ENCODE data around the gene ERMAP. TPM values are rescaled to one million over a fixed set of nuclear protein-coding genes. Genes with fewer than 3 reads are reported as not detected.

ERMAP gene
- 10 to 100 TPM in 1 of 2 donors, 1 to 10 TPM in 1; 7.1 to 12.8 TPM for total RNA-seq
- 10 to 100 TPM in 1 of 2 donors, 1 to 10 TPM in 1; 5.9 to 10.1 TPM for polyA plus RNA-seq
- long read RNA-seq, donor 1, partial matches to known transcripts: 0 of 7 reads
- long read RNA-seq, donor 1, other reads (novel, unspliced or antisense): 6 of 7 reads
- long read RNA-seq, donor 2, partial matches to known transcripts: 1 of 4 reads
- long read RNA-seq, donor 2, other reads (novel, unspliced or antisense): 3 of 4 reads

GRCh38 chr1:42816585-42817439 lies at the start of gene ERMAP, which contains the start of gene SVBP:
Gene ERMAP, plus strand, starts transcription at chr1:42817122. Its CDS starts 13,327 bp downstream, at chr1:42830449.
Gene SVBP, minus strand, starts transcription at chr1:42817397. Its CDS starts 853 bp downstream, at chr1:42816544.
- H3K9me3 ChIP-seq (ENCODE audit: control insufficient read depth, low read length): no peaks in the 10 kb centered on the region
- peaks cover 0 to 2% of the 10 kb centered on the region in 2 donors for H3K36me3 ChIP-seq (ENCODE audit: control insufficient read depth in 1 of 2, insufficient read depth in 2 of 2, low read length in 1 of 2)
- intact Hi-C loops (cut with DNase I): loop anchor here in 1 of 2 donors (5.0 kb wide), 1 partner anchor 50 kb away; the partner anchor contains the start of genes C1orf50 and P3H1
- WGBS, 2 donors: 0 to 1% methylated on average over 53 to 66 of the region's 66 CpGs
- peaks cover 0 to 4% of the 10 kb centered on the region in 2 donors for H3K4me1 ChIP-seq (ENCODE audit: control insufficient read depth in 1 of 2, insufficient read depth in 2 of 2, low read length in 2 of 2)
- peak; percentile 95 to 99 for DNase-seq
- ATAC-seq (ENCODE audit: low FRiP score): peak; percentile 99
- H3K27ac ChIP-seq (ENCODE audit: low read depth in 1 of 2, low read length in 2 of 2): peak within 1 kb of the TSS in 1 of 2 donors; percentile 96
- H3K27me3 ChIP-seq (ENCODE audit: control insufficient read depth in 1 of 2, insufficient read depth in 2 of 2, low read length in 1 of 2): no peaks in the 10 kb centered on the region
- peak within 1 kb of the TSS; percentile 83 to 98 for H3K4me3 ChIP-seq (ENCODE audit: low read length in 2 of 2)

GRCh38 chr1:42767510-42768000 lies 49.4 kb upstream of the ERMAP start:
- Histone ChIP-seq H3K9me3 (ENCODE audit: control insufficient read depth, low read length) (no peaks in the 10 kb centered on the region), H3K4me1 (ENCODE audit: control insufficient read depth in 1 of 2, insufficient read depth in 2 of 2, low read length in 2 of 2) (peaks cover 0 to 4% of the 10 kb centered on the region in 2 donors), H3K27ac (ENCODE audit: low read depth in 1 of 2, low read length in 2 of 2) (peak overlapping the region in 1 of 2 donors; percentile 43), H3K4me3 (ENCODE audit: low read length in 2 of 2) (peak overlapping the region; percentile 86 to 90), H3K36me3 (ENCODE audit: control insufficient read depth in 1 of 2, insufficient read depth in 2 of 2, low read length in 1 of 2) (no peaks in the 10 kb centered on the region), H3K27me3 (ENCODE audit: control insufficient read depth in 1 of 2, insufficient read depth in 2 of 2, low read length in 1 of 2) (no peaks in the 10 kb centered on the region)
- no peak for ATAC-seq (ENCODE audit: low FRiP score)
- intact Hi-C loops (cut with DNase I): loop anchor here in 1 of 2 donors (5.0 to 10.0 kb wide), 3 partner anchors 50 to 305 kb away; partner anchors contain the start of genes ERMAP, SVBP and ZNF691
- 2% methylated on average over 23 of the region's 23 CpGs for WGBS, 2 donors
- no peak for DNase-seq

- Histone ChIP-seq H3K27ac (ENCODE audit: low read depth in 1 of 2, low read length in 2 of 2) (no peak overlapping the region), H3K4me3 (ENCODE audit: low read length in 2 of 2) (peak overlapping the region in 1 of 2 donors; percentile 90), H3K9me3 (ENCODE audit: control insufficient read depth, low read length) (no peaks in the 10 kb centered on the region), H3K36me3 (ENCODE audit: control insufficient read depth in 1 of 2, insufficient read depth in 2 of 2, low read length in 1 of 2) (no peaks in the 10 kb centered on the region), H3K27me3 (ENCODE audit: control insufficient read depth in 1 of 2, insufficient read depth in 2 of 2, low read length in 1 of 2) (no peaks in the 10 kb centered on the region), H3K4me1 (ENCODE audit: control insufficient read depth in 1 of 2, insufficient read depth in 2 of 2, low read length in 2 of 2) (peaks cover 0 to 4% of the 10 kb centered on the region in 2 donors)
- intact Hi-C loops (cut with DNase I): loop anchor here in 1 of 2 donors (5.0 to 10.0 kb wide), 3 partner anchors 49 to 304 kb away; partner anchors contain the start of genes ERMAP, SVBP and ZNF691
- 80 to 81% methylated on average over 2 of the region's 2 CpGs for WGBS, 2 donors
- ATAC-seq (ENCODE audit: low FRiP score): no peak
- no peak for DNase-seq
Measured at GRCh38 chr1:42768172-42768571, 48.8 kb upstream of the ERMAP start.

GRCh38 chr1:42769811-42770210 lies 47.1 kb upstream of the ERMAP start:
- H3K9me3 ChIP-seq (ENCODE audit: control insufficient read depth, low read length): no peaks in the 10 kb centered on the region
- 89 to 92% methylated on average over 3 of the region's 3 CpGs for WGBS, 2 donors
- H3K4me3 ChIP-seq (ENCODE audit: low read length in 2 of 2): no peak overlapping the region
- H3K36me3 ChIP-seq (ENCODE audit: control insufficient read depth in 1 of 2, insufficient read depth in 2 of 2, low read length in 1 of 2): peaks cover 0 to 1% of the 10 kb centered on the region in 2 donors
- ATAC-seq (ENCODE audit: low FRiP score): no peak
- no peak for DNase-seq
- H3K4me1 ChIP-seq (ENCODE audit: control insufficient read depth in 1 of 2, insufficient read depth in 2 of 2, low read length in 2 of 2): peaks cover 0 to 4% of the 10 kb centered on the region in 2 donors
- no peaks in the 10 kb centered on the region for H3K27me3 ChIP-seq (ENCODE audit: control insufficient read depth in 1 of 2, insufficient read depth in 2 of 2, low read length in 1 of 2)
- no peak overlapping the region for H3K27ac ChIP-seq (ENCODE audit: low read depth in 1 of 2, low read length in 2 of 2)
- intact Hi-C loops (cut with DNase I): loop anchor here (5.0 to 10.0 kb wide), 4 partner anchors 47 to 305 kb away; partner anchors contain the start of genes ERMAP (in 1 of the 2), SVBP (in 1 of the 2) and ZNF691 (in 1 of the 2)

- peaks cover 4 to 6% of the 10 kb centered on the region in 2 donors for H3K36me3 ChIP-seq (ENCODE audit: control insufficient read depth in 1 of 2, insufficient read depth in 2 of 2, low read length in 1 of 2)
Measured at GRCh38 chr1:42773420-42773819, 43.5 kb upstream of the ERMAP start.

GRCh38 chr1:42774928-42775526 lies 41.9 kb upstream of the ERMAP start:
- Histone ChIP-seq H3K4me3 (ENCODE audit: low read length in 2 of 2) (no peak overlapping the region), H3K27ac (ENCODE audit: low read depth in 1 of 2, low read length in 2 of 2) (no peak overlapping the region), H3K4me1 (ENCODE audit: control insufficient read depth in 1 of 2, insufficient read depth in 2 of 2, low read length in 2 of 2) (no peaks in the 10 kb centered on the region), H3K27me3 (ENCODE audit: control insufficient read depth in 1 of 2, insufficient read depth in 2 of 2, low read length in 1 of 2) (no peaks in the 10 kb centered on the region), H3K36me3 (ENCODE audit: control insufficient read depth in 1 of 2, insufficient read depth in 2 of 2, low read length in 1 of 2) (peaks cover 4 to 6% of the 10 kb centered on the region in 2 donors), H3K9me3 (ENCODE audit: control insufficient read depth, low read length) (no peaks in the 10 kb centered on the region)
- intact Hi-C loops (cut with DNase I): loop anchor here in 1 of 2 donors (10.0 kb wide), 1 partner anchor 300 kb away; no protein-coding TSS in a partner anchor
- no peak for ATAC-seq (ENCODE audit: low FRiP score)
- WGBS, 2 donors: 79 to 82% methylated on average over 5 of the region's 5 CpGs
- no peak for DNase-seq

More at GRCh38 chr1:42773420-42773819, 43.5 kb upstream of the ERMAP start:
- Histone ChIP-seq H3K4me1 (ENCODE audit: control insufficient read depth in 1 of 2, insufficient read depth in 2 of 2, low read length in 2 of 2) (peaks cover 0 to 4% of the 10 kb centered on the region in 2 donors), H3K4me3 (ENCODE audit: low read length in 2 of 2) (no peak overlapping the region), H3K27me3 (ENCODE audit: control insufficient read depth in 1 of 2, insufficient read depth in 2 of 2, low read length in 1 of 2) (no peaks in the 10 kb centered on the region), H3K27ac (ENCODE audit: low read depth in 1 of 2, low read length in 2 of 2) (no peak overlapping the region), H3K9me3 (ENCODE audit: control insufficient read depth, low read length) (no peaks in the 10 kb centered on the region)
- ATAC-seq (ENCODE audit: low FRiP score): no peak
- no peak for DNase-seq
- 47 to 76% methylated on average over 2 of the region's 2 CpGs for WGBS, 2 donors
- intact Hi-C loops (cut with DNase I): loop anchor here in 1 of 2 donors (10.0 kb wide), 1 partner anchor 301 kb away; no protein-coding TSS in a partner anchor

- Histone ChIP-seq H3K27ac (ENCODE audit: low read depth in 1 of 2, low read length in 2 of 2) (no peak overlapping the region), H3K4me1 (ENCODE audit: control insufficient read depth in 1 of 2, insufficient read depth in 2 of 2, low read length in 2 of 2) (no peaks in the 10 kb centered on the region), H3K4me3 (ENCODE audit: low read length in 2 of 2) (no peak overlapping the region), H3K27me3 (ENCODE audit: control insufficient read depth in 1 of 2, insufficient read depth in 2 of 2, low read length in 1 of 2) (no peaks in the 10 kb centered on the region), H3K36me3 (ENCODE audit: control insufficient read depth in 1 of 2, insufficient read depth in 2 of 2, low read length in 1 of 2) (peaks cover 4 to 6% of the 10 kb centered on the region in 2 donors), H3K9me3 (ENCODE audit: control insufficient read depth, low read length) (no peaks in the 10 kb centered on the region)
- ATAC-seq (ENCODE audit: low FRiP score) (no peak), DNase-seq (peak in 1 of 2 donors; percentile 24)
- 96 to 97% methylated on average over 6 of the region's 6 CpGs for WGBS, 2 donors
- intact Hi-C loops (cut with DNase I): loop anchor here in 1 of 2 donors (10.0 kb wide), 1 partner anchor 298 kb away; no protein-coding TSS in a partner anchor
Measured at GRCh38 chr1:42776502-42776901, 40.4 kb upstream of the ERMAP start.

GRCh38 chr1:42777852-42778251 lies 39.1 kb upstream of the ERMAP start:
- H3K4me3 ChIP-seq (ENCODE audit: low read length in 2 of 2): no peak overlapping the region
- intact Hi-C loops (cut with DNase I): loop anchor here in 1 of 2 donors (10.0 kb wide), 1 partner anchor 297 kb away; no protein-coding TSS in a partner anchor
- no peaks in the 10 kb centered on the region for H3K4me1 ChIP-seq (ENCODE audit: control insufficient read depth in 1 of 2, insufficient read depth in 2 of 2, low read length in 2 of 2)
- peaks cover 4 to 6% of the 10 kb centered on the region in 2 donors for H3K36me3 ChIP-seq (ENCODE audit: control insufficient read depth in 1 of 2, insufficient read depth in 2 of 2, low read length in 1 of 2)
- H3K27ac ChIP-seq (ENCODE audit: low read depth in 1 of 2, low read length in 2 of 2): no peak overlapping the region
- DNase-seq: no peak
- no peaks in the 10 kb centered on the region for H3K9me3 ChIP-seq (ENCODE audit: control insufficient read depth, low read length)
- peak; percentile 69 for ATAC-seq (ENCODE audit: low FRiP score)
- H3K27me3 ChIP-seq (ENCODE audit: control insufficient read depth in 1 of 2, insufficient read depth in 2 of 2, low read length in 1 of 2): no peaks in the 10 kb centered on the region
